Transverse colon (tissue), 4 donors: Measurements from ENCODE around the gene EDAR. TPM values are rescaled to one million over a fixed set of nuclear protein-coding genes. Genes with fewer than 3 reads are reported as not detected.

Experiments used
- DNase-seq: peaks from one replicate; pipeline ENCODE4 v3.0.0-alpha.2; 2019
- H3K27ac ChIP-seq, 4 donors: fragments of 200-600 bp; sonication (generic); 2 replicates each; pipeline ENCODE4 v1.5.1; 2016 to 2018; ENCODE audit warnings: inconsistent platforms in 4 of 4
- H3K27me3 ChIP-seq: fragments of 200-600 bp; sonication (generic); 2 replicates; pipeline ENCODE4 v1.5.1; 2017; ENCODE audit warnings: inconsistent platforms
- H3K36me3 ChIP-seq, 4 donors: fragments of 200-600 bp; sonication (generic); 2 replicates each; pipeline ENCODE4 v1.5.1; 2017 to 2019; ENCODE audit warnings: inconsistent platforms in 4 of 4
- H3K4me1 ChIP-seq, 4 donors: fragments of 200-600 bp; sonication (generic); 2 replicates each; pipeline ENCODE4 v1.5.1; 2017 to 2020; ENCODE audit warnings: inconsistent platforms in 4 of 4
- H3K4me3 ChIP-seq, 4 donors: fragments of 200-600 bp; sonication (generic); 1 replicate in 1 of 4; 2 replicates in 3 of 4; pipeline versions ENCODE4 v1.5.1 to v1.6.1; 2017 to 2019; ENCODE audit warnings: inconsistent platforms in 4 of 4
- H3K9me3 ChIP-seq, 2 donors: fragments of 200-600 bp; sonication (generic); 2 replicates each; pipeline ENCODE4 v1.5.1; 2017 to 2019; ENCODE audit warnings: inconsistent platforms in 2 of 2
- CTCF ChIP-seq, 5 experiments: fragments of 200-600 bp in 3 of 5; fragments of 450-650 bp in 2 of 5; sonication (generic) in 3 of 5; IDR thresholded peaks; 1 replicate in 2 of 5; 2 replicates in 3 of 5; pipeline ENCODE4 v1.5.1; 2016 to 2017; ENCODE audit warnings: antibody characterized with exemption in 5 of 5, inconsistent platforms in 3 of 5, mild to moderate bottlenecking in 2 of 5, moderate library complexity in 1 of 5
- EP300 ChIP-seq: sonication (generic); formaldehyde crosslinking; IDR thresholded peaks from one replicate; pipeline ENCODE4 v1.6.1; 2017; ENCODE audit warnings: antibody characterized with exemption, low read depth
- POLR2A ChIP-seq: fragments of 450-650 bp; IDR thresholded peaks from one replicate; pipeline ENCODE4 v1.6.1; 2016; ENCODE audit warnings: antibody characterized with exemption, mild to moderate bottlenecking, moderate library complexity
- POLR2AphosphoS5 ChIP-seq, 3 donors: sonication (generic); formaldehyde crosslinking; IDR thresholded peaks; one replicate each; pipeline ENCODE4 v1.6.1; 2016; ENCODE audit warnings: antibody characterized with exemption in 3 of 3
- WGBS, 2 donors: methylation state at CpG; one replicate each; pipeline ENCODE4 v1.1.5; 2018; ENCODE audit warnings: low coverage in 1 of 2; 5-methylcytosine and 5-hydroxymethylcytosine counted together
- in situ Hi-C, 4 donors: fragments of 200-750 bp; cut with MboI; loops; one replicate each; pipeline versions ENCODE4 v1.15.0 to v1.15.1; 2017; ENCODE audit warnings: low sequenced_read_pairs in 3 of 4, low pct_ligation_motif_present in 1 of 4, low pct_unique_long_range_greater_than_20kb in 1 of 4
- intact Hi-C: fragments of 100-400 bp; cut with DNase I; formaldehyde crosslinking; loops from one replicate; pipeline ENCODE4 v1.15.1; 2023; ENCODE audit warnings: low total_unique reads
- total RNA-seq, 4 donors: library from RNA; depleted of rRNA; stranded (reverse); fragments of >200 nt; gene quantifications; one replicate each; pipeline ENCODE4 v1.1.0, GENCODE V29; 2016

Gene EDAR
- total RNA-seq, 4 donors from 2014 or later, result 0.14 to 0.64 TPM; not detected in 2

GRCh38 chr2:108965540-108966289 lies 23.3 kb downstream of the EDAR start:
- in situ Hi-C loops (no loop called here), intact Hi-C loops (no loop called here)
- H3K36me3 ChIP-seq, result no peaks in the 10 kb centered on the region
- TF ChIP-seq EP300, result no peak
- TF ChIP-seq POLR2AphosphoS5 (IDR thresholded peaks at IDR 0.05), result no peak
- no peak for TF ChIP-seq POLR2A
- no peak for TF ChIP-seq CTCF (IDR thresholded peaks at IDR 0.05)
- H3K27ac ChIP-seq, result no peak overlapping the region
- no peaks in the 10 kb centered on the region for H3K9me3 ChIP-seq
- H3K4me1 ChIP-seq, result peaks cover 2 to 34% (median 18%) of the 10 kb centered on the region in 4 donors
- no peak overlapping the region for H3K4me3 ChIP-seq
- no peaks in the 10 kb centered on the region for H3K27me3 ChIP-seq
- no peak for DNase-seq
- 56 to 57% methylated on average over 3 of the region's 3 CpGs for WGBS, 2 donors

GRCh38 chr2:108963057-108963456 lies 26.0 kb downstream of the EDAR start:
- no peaks in the 10 kb centered on the region for H3K27me3 ChIP-seq
- H3K4me3 ChIP-seq, result no peak overlapping the region
- WGBS, 2 donors, result 88 to 94% methylated on average over 7 to 8 of the region's 8 CpGs
- intact Hi-C loops (no loop called here), in situ Hi-C loops (no loop called here)
- no peaks in the 10 kb centered on the region for H3K9me3 ChIP-seq
- TF ChIP-seq EP300 (no peak), POLR2A (no peak), POLR2AphosphoS5 (IDR thresholded peaks at IDR 0.05) (no peak), CTCF (IDR thresholded peaks at IDR 0.05) (no peak)
- H3K36me3 ChIP-seq, result no peaks in the 10 kb centered on the region
- H3K27ac ChIP-seq, result no peak overlapping the region
- DNase-seq, result no peak
- peaks cover 0 to 19% (median 9%) of the 10 kb centered on the region in 4 donors for H3K4me1 ChIP-seq

DNA sequence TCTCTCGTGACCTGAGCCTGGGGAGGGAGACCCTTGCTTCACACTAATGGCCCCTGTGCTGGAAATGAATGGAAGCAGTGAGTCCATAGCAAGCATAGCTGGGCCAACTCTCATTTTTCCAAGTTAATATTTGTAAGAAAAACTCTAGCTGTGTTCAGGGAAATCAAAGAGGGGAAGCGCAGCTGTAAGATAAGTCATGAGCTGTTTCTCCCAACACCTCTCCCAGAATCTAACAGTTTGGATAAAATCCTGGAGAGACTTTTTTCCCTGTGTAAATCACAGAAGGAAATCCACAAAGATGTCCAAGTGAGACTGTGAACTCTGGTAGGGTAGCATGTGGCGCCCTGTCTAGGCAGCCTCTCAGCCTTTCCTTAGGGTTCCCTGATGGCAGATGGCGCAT lies 27.2 kb downstream of the EDAR start:
- in situ Hi-C loops, result no loop called here
- intact Hi-C loops, result no loop called here

DNA sequence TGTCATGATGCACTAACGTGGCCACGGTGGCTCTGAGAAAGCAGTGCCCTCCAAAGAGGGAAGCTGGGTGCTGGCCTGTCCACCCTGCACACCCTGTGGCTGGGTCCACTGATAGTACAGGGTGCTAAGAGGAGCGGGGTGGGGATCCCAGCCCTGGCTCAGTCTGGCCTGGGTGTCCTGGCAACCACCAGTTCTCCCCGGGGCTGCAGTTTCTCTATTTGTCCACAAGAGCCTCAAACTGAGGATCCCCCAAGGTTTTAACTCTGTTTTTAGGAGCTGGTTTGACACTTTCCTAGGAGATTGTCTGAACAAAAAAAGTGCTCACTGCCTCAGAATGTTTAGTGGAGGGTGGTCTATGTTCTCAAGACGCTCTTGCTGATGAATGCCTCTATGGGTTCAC lies 29.0 kb downstream of the EDAR start:
- H3K9me3 ChIP-seq, result no peaks in the 10 kb centered on the region
- H3K36me3 ChIP-seq, result no peaks in the 10 kb centered on the region
- H3K27ac ChIP-seq, result no peak overlapping the region
- peaks cover 0 to 26% (median 12%) of the 10 kb centered on the region in 4 donors for H3K4me1 ChIP-seq
- in situ Hi-C loops, result no loop called here
- no peak overlapping the region for H3K4me3 ChIP-seq
- DNase-seq, result no peak
- TF ChIP-seq EP300 (no peak), CTCF (IDR thresholded peaks at IDR 0.05) (peak in 1 of 5 experiments; percentile 14)
- WGBS, 2 donors, result 80% methylated on average over 5 of the region's 5 CpGs; no CpG with 5 or more reads in 1 of the 2 donors
- no peaks in the 10 kb centered on the region for H3K27me3 ChIP-seq
- intact Hi-C loops, result no loop called here

More for the DNA sequence above, 27.2 kb downstream of the EDAR start:
- Histone ChIP-seq H3K27ac (no peak overlapping the region), H3K4me3 (no peak overlapping the region), H3K27me3 (no peaks in the 10 kb centered on the region), H3K9me3 (no peaks in the 10 kb centered on the region), H3K36me3 (no peaks in the 10 kb centered on the region), H3K4me1 (peaks cover 0 to 25% (median 15%) of the 10 kb centered on the region in 4 donors)
- WGBS, 2 donors, result 92 to 100% methylated on average over 3 to 4 of the region's 4 CpGs
- TF ChIP-seq POLR2AphosphoS5 (IDR thresholded peaks at IDR 0.05) (no peak), EP300 (no peak), POLR2A (no peak)
- DNase-seq, result no peak
